Left forelimb (tissue), 1 donor: ENCODE measurements around the gene ZKSCAN1.

Experiments used
- DNase-seq: peaks from one replicate; pipeline ENCODE4 v3.0.0-alpha.2; 2018; ENCODE audit warnings: low spot score

ZKSCAN1 gene

GRCh38 chr7:100040575-100040974 lies 25.2 kb downstream of the ZKSCAN1 start:
- DNase-seq: no peak

DNA sequence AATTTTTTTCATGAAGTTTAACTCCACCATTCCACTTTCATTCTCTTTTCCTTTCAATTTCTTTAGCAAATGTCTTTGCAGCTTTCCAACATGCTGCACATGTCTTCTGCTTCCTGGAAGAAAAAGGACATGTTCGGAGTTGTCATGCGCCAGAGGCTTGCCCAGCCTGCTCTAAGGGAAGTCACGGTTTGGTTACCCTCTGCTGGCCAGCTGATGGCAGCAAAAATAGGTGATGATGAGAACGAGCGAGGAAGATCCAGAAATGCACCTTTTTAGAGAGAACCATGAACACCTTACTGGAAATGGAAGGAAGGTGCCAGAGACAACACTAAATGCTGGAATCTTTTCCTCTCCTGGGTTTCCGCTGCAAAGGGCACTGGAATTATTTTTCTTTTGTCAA lies 29.3 kb downstream of the ZKSCAN1 start:
- DNase-seq: no peak

DNA sequence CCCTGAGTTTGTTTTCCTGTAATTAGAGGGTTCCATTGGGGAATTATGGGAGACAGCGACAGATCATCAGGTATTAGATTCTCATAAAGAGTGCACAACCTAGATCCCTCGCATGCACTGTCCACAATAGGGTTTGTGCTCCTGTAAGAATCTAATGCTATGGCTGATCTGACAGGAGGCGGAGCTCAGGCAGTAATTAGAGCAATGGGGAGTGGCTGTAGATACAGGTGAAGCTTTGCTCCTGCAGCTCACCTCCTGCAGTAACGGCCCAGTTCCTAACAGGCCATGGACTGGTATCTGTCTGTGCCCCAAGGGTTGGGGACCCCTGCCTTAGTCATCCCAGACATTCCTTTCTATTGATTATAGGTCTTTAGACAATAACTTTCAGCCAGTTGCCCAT lies 33.3 kb downstream of the ZKSCAN1 start:
- no peak for DNase-seq

GRCh38 chr7:100049441-100050291 lies 34.3 kb downstream of the ZKSCAN1 start, which contains the start of gene ZSCAN21:
ZSCAN21 (plus strand) TSS chr7:100049774; CDS start chr7:100057007, 7,233 bp downstream.
- peak; percentile 96 for DNase-seq

DNA sequence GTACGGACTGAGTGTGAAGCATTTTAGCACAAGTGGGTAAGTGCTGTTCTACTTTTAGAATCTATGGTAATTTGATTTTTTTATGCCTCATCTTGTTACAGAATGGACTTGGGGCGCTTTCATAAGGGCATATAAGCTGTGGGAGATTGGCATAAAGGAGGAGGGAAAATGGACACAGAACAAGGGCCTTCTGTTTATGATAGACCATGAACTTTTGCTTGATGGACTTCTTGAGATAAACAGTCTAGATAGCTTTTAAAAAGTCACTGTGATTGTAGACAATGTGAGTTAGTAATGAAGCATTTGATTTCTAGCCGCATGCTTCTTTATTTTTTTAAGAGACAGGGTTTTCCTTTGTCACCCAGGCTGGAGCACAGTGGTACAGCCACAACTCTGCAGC lies 36.2 kb downstream of the ZKSCAN1 start:
- no peak for DNase-seq

GRCh38 chr7:100053215-100053614 lies 37.8 kb downstream of the ZKSCAN1 start:
- no peak for DNase-seq

DNA sequence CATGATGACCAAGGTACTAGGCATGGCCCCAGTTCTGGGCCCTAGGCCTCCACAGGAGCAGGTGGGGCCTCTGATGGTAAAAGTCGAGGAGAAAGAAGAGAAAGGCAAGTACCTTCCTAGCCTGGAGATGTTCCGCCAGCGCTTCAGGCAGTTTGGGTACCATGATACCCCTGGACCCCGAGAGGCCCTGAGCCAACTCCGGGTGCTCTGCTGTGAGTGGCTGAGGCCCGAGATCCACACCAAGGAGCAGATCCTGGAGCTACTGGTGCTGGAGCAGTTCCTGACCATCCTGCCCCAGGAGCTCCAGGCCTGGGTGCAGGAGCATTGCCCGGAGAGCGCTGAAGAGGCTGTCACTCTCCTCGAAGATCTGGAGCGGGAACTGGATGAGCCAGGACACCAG lies 41.6 kb downstream of the ZKSCAN1 start:
- DNase-seq: no peak

DNA sequence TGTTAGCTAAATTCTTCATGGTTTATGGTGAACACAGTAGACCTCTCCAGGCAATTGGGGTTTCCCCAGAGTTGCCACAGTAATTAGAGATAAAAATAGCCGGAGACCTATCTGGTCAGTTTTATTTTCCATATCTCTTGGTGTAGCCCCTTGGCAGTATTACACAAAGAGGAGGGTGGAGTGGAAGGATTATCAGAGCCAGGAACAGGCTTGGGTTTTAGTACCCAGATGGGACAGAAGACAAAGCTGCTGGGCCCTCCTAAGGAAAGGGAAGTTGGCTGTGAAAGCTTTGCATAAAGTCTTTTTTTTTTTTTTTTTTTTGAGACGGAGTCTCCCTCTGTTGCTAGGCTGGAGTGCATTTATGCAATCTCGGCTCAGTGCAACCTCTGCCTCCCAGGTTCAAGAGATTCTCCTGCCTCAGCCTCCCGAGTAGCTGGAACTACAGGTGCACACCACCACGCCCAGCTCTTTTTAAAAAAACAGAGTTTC lies 43.9 kb downstream of the ZKSCAN1 start:
- no peak for DNase-seq

GRCh38 chr7:100061518-100062193 lies 46.3 kb downstream of the ZKSCAN1 start:
- no peak for DNase-seq

- no peak for DNase-seq
These were observed 48.0 kb downstream of the ZKSCAN1 start for GRCh38 chr7:100063376-100063775.

- no peak for DNase-seq
These were observed 48.8 kb downstream of the ZKSCAN1 start for GRCh38 chr7:100064162-100064561.

GRCh38 chr7:100065452-100066186 lies 50.2 kb downstream of the ZKSCAN1 start:
- no peak for DNase-seq

DNA sequence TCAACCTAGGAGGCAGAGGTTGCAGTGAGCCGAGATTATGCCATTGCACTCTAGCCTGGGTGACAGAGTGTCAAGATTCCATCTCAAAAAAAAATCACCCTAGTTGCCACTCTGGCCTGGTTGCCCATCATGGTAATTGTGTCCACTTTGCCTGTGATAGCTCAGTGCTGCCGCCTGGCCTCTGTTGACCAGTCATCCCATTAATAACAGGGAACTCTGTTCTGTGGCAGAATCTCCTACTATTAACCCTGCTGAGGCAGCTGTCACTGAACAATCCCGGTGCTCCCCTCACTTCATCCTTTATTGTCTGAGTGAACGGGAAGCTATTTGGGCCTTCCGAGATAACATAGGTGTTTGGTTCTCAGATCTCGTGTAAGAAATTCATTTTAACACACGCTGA lies 51.6 kb downstream of the ZKSCAN1 start:
- DNase-seq: no peak

DNA sequence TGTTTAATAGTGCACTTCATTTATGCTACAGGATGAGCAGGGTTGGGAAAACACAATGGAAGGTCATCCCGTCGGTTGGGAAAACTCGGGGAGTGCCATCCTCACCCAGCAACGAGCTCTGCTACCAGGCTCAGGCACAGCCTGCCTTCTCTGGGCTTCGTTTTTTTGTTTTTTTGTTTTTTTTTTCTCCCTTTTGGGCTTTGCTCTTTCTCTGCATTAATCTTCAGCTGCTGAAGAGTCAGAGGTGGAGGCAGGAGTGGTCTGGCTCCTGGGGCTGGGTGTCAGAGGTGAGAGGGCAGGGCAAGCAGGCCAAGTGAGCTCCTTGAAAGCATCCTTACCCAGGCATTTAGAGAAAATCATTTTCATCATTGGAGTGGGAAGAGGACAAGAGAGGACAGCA lies 54.6 kb downstream of the ZKSCAN1 start:
- DNase-seq: no peak

- DNase-seq: no peak
These were observed 55.8 kb downstream of the ZKSCAN1 start for GRCh38 chr7:100071018-100071723.

DNA sequence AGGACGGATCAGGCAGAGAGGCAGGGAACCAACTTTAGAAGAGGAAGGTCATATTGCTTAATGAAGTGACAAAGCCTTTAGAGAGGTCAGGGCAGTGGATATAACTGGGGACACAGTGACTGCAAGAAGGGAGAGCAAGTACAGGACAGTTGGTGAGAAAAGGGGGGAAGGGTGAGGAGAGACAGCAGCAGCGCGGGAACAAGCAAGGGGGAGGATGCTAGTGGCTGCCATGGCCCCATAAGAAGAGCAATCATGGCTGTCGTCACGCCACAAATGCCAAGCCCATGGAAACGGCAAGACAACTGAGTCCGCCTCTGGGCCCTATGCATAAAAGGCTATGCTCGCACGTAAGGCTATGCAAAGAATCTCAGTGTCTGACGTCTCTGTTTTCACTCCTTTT lies 57.1 kb downstream of the ZKSCAN1 start:
- DNase-seq: no peak

DNA sequence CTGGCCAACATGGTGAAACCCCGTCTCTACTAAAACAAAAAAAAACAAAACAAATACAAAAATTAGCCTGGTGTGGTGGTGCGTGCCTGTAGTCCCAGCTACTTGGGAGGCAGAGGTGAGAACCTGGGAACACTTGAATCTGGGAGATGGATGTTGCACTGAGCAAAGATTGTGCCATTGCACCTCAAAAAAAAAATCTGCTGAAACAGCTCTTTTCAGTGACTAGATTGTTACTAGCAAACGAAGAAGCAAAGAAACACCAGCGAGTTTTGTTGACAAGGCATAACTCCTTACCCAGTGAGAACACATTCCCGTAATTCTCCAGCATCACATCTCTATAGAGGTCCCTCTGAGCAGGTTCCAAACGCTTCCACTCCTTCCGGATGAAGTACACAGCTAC lies 59.4 kb downstream of the ZKSCAN1 start:
- DNase-seq: no peak

GRCh38 chr7:100075418-100075817 lies 60.0 kb downstream of the ZKSCAN1 start:
- DNase-seq: no peak

- DNase-seq: no peak
These were observed 61.8 kb downstream of the ZKSCAN1 start for GRCh38 chr7:100077205-100077604.

DNA sequence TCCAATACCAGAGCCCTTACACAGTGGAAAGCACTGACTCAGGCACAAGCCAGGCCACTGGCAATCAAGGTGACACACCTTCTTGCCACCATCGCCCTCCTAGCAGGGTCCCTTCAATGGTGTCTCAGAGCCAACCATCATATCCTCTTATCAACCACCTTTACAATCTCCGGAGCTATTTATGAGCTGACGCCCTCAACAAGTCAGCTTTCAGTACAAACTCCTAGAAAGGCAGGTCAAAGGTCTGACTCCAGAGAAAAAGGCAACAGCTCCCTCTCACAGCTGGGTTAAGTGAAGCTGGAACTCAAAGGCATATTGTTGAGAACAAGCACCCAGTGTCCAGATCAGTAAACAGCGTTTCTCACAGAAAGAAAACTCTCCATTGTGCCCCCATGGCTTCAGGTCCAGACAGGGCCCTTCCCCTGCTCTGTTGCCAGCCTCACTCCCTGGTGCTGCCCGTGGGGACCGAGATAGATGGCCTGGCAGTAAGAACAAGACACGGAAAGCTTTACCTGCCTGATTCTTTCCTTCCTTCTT lies 63.7 kb downstream of the ZKSCAN1 start:
- DNase-seq: no peak

GRCh38 chr7:100080907-100081534 lies 65.6 kb downstream of the ZKSCAN1 start:
- no peak for DNase-seq
